ENCODE data around the gene IQSEC1.

Gene IQSEC1

GRCh38 chr3:13067778-13068177 is 5.5 kb downstream of the IQSEC1 start:
- DNase-seq (ENCODE audit: low spot score), result no peak

- no peak for DNase-seq (ENCODE audit: low spot score)
Observed at GRCh38 chr3:13066834-13067233, 6.4 kb downstream of the IQSEC1 start.

GRCh38 chr3:13066236-13066635 is 7.0 kb downstream of the IQSEC1 start:
- no peak for DNase-seq (ENCODE audit: low spot score)

GRCh38 chr3:13065727-13066126 is 7.5 kb downstream of the IQSEC1 start:
- DNase-seq (ENCODE audit: low spot score), result no peak

- DNase-seq (ENCODE audit: low spot score), result no peak
Observed at GRCh38 chr3:13064964-13065363, 8.3 kb downstream of the IQSEC1 start.

GRCh38 chr3:13064159-13064868 is 8.9 kb downstream of the IQSEC1 start:
- DNase-seq (ENCODE audit: low spot score), result no peak

- no peak for DNase-seq (ENCODE audit: low spot score)
Observed at GRCh38 chr3:13063225-13063624, 10.0 kb downstream of the IQSEC1 start.

- no peak for DNase-seq (ENCODE audit: low spot score)
Observed at GRCh38 chr3:13062647-13063046, 10.6 kb downstream of the IQSEC1 start.

- no peak for DNase-seq (ENCODE audit: low spot score)
Observed at GRCh38 chr3:13060341-13060910, 12.8 kb downstream of the IQSEC1 start.

- DNase-seq (ENCODE audit: low spot score), result no peak
Observed at GRCh38 chr3:13058346-13059120, 14.7 kb downstream of the IQSEC1 start.

GRCh38 chr3:13057282-13058040 is 15.8 kb downstream of the IQSEC1 start:
- no peak for DNase-seq (ENCODE audit: low spot score)

GRCh38 chr3:13055634-13056033 is 17.6 kb downstream of the IQSEC1 start:
- DNase-seq (ENCODE audit: low spot score), result no peak

- DNase-seq (ENCODE audit: low spot score), result no peak
Observed at GRCh38 chr3:13054341-13055285, 18.6 kb downstream of the IQSEC1 start.

- no peak for DNase-seq (ENCODE audit: low spot score)
Observed at GRCh38 chr3:13053893-13054292, 19.3 kb downstream of the IQSEC1 start.

GRCh38 chr3:13053420-13053819 is 19.8 kb downstream of the IQSEC1 start:
- no peak for DNase-seq (ENCODE audit: low spot score)

GRCh38 chr3:13052191-13052820 is 20.9 kb downstream of the IQSEC1 start:
- DNase-seq (ENCODE audit: low spot score), result no peak

GRCh38 chr3:13051581-13051980 is 21.6 kb downstream of the IQSEC1 start:
- DNase-seq (ENCODE audit: low spot score), result no peak

GRCh38 chr3:13051066-13051465 is 22.2 kb downstream of the IQSEC1 start:
- DNase-seq (ENCODE audit: low spot score), result no peak

- DNase-seq (ENCODE audit: low spot score), result no peak
Observed at GRCh38 chr3:13050446-13050845, 22.8 kb downstream of the IQSEC1 start.

GRCh38 chr3:13049400-13049799 is 23.8 kb downstream of the IQSEC1 start:
- DNase-seq (ENCODE audit: low spot score), result no peak
